GM18868 (cell line): ENCODE measurements around the gene EXOC4.

Source experiments
- ATAC-seq: cut with Tn5 transposase; IDR thresholded peaks from one replicate; pipeline ENCODE4 v1.9.1; 2021; ENCODE audit warnings: mild to moderate bottlenecking, moderate library complexity; ENCODE audit not compliant: unreplicated experiment

The EXOC4 gene

GRCh38 chr7:133691727-133692610 is 439.1 kb downstream of the EXOC4 start:
- no peak for ATAC-seq

GRCh38 chr7:133693281-133693680 is 440.4 kb downstream of the EXOC4 start:
- ATAC-seq = no peak

GRCh38 chr7:133696056-133696455 is 443.2 kb downstream of the EXOC4 start:
- ATAC-seq = no peak

- ATAC-seq = no peak
Observed at GRCh38 chr7:133697585-133697984, 444.7 kb downstream of the EXOC4 start.

- no peak for ATAC-seq
Observed at GRCh38 chr7:133698127-133698526, 445.2 kb downstream of the EXOC4 start.

- ATAC-seq = no peak
Observed at GRCh38 chr7:133699386-133699785, 446.5 kb downstream of the EXOC4 start.

GRCh38 chr7:133702078-133702477 is 449.2 kb downstream of the EXOC4 start:
- ATAC-seq = no peak

- ATAC-seq = no peak
Observed at GRCh38 chr7:133702960-133703359, 450.1 kb downstream of the EXOC4 start.

- no peak for ATAC-seq
Observed at GRCh38 chr7:133703547-133703946, 450.7 kb downstream of the EXOC4 start.

- ATAC-seq = no peak
Observed at GRCh38 chr7:133704453-133704852, 451.6 kb downstream of the EXOC4 start.

GRCh38 chr7:133705596-133705995 is 452.7 kb downstream of the EXOC4 start:
- ATAC-seq = no peak

- ATAC-seq = no peak
Observed at GRCh38 chr7:133706016-133706415, 453.1 kb downstream of the EXOC4 start.

- no peak for ATAC-seq
Observed at GRCh38 chr7:133709036-133709880, 456.4 kb downstream of the EXOC4 start.

- ATAC-seq = no peak
Observed at GRCh38 chr7:133712544-133712943, 459.7 kb downstream of the EXOC4 start.

- no peak for ATAC-seq
Observed at GRCh38 chr7:133714654-133715053, 461.8 kb downstream of the EXOC4 start.

GRCh38 chr7:133718131-133718530 is 465.3 kb downstream of the EXOC4 start:
- ATAC-seq = no peak

- no peak for ATAC-seq
Observed at GRCh38 chr7:133723044-133723443, 470.2 kb downstream of the EXOC4 start.

GRCh38 chr7:133724148-133724547 is 471.3 kb downstream of the EXOC4 start:
- no peak for ATAC-seq

GRCh38 chr7:133724694-133725093 is 471.8 kb downstream of the EXOC4 start:
- no peak for ATAC-seq

GRCh38 chr7:133727476-133728214 is 474.8 kb downstream of the EXOC4 start:
- ATAC-seq = no peak

- no peak for ATAC-seq
Observed at GRCh38 chr7:133730360-133730759, 477.5 kb downstream of the EXOC4 start.
